Measurements from ENCODE around the gene VASH1. TPM values are rescaled to one million over a fixed set of nuclear protein-coding genes. Genes with fewer than 3 reads are reported as not detected.

VASH1 gene
- total and polyA plus RNA-seq, 8 donors: 26.5 to 71.3 (median 49.2) TPM

GRCh38 chr14:76761960-76762410 lies 717 bp downstream of the VASH1 start:
- H3K4me1 ChIP-seq: peaks cover 6 to 45% of the 10 kb centered on the region in 2 donors
- H3K9me3 ChIP-seq: no peaks in the 10 kb centered on the region
- intact Hi-C loops (cut with DNase I): no loop called here
- TF ChIP-seq CTCF (IDR thresholded peaks at IDR 0.05): no peak
- peak overlapping the region; percentile 77 to 80 for H3K27ac ChIP-seq
- DNase-seq (no peak), ATAC-seq (no peak)
- peak overlapping the region; percentile 69 to 71 for H3K4me3 ChIP-seq
- no peaks in the 10 kb centered on the region for H3K36me3 ChIP-seq
- peaks cover 0 to 42% of the 10 kb centered on the region in 2 donors for H3K27me3 ChIP-seq

- peaks cover 6 to 48% of the 10 kb centered on the region in 2 donors for H3K4me1 ChIP-seq
- DNase-seq: no peak
- H3K4me3 ChIP-seq: peak overlapping the region; percentile 69 to 71
- no peak for TF ChIP-seq CTCF (IDR thresholded peaks at IDR 0.05)
- H3K27me3 ChIP-seq: peaks cover 0 to 42% of the 10 kb centered on the region in 2 donors
- intact Hi-C loops (cut with DNase I): no loop called here
- peak; percentile 10 for ATAC-seq
- no peaks in the 10 kb centered on the region for H3K9me3 ChIP-seq
- peak overlapping the region; percentile 77 to 80 for H3K27ac ChIP-seq
- H3K36me3 ChIP-seq: no peaks in the 10 kb centered on the region
These were observed 1.3 kb downstream of the VASH1 start for GRCh38 chr14:76762411-76763095.

GRCh38 chr14:76763096-76764041 lies 2.1 kb downstream of the VASH1 start:
- peak overlapping the region; percentile 13 to 77 for H3K27ac ChIP-seq
- no peaks in the 10 kb centered on the region for H3K36me3 ChIP-seq
- H3K27me3 ChIP-seq: peaks cover 0 to 42% of the 10 kb centered on the region in 2 donors
- no peaks in the 10 kb centered on the region for H3K9me3 ChIP-seq
- intact Hi-C loops (cut with DNase I): no loop called here
- no peak for TF ChIP-seq CTCF (IDR thresholded peaks at IDR 0.05)
- H3K4me1 ChIP-seq: peaks cover 10 to 56% of the 10 kb centered on the region in 2 donors
- peak overlapping the region; percentile 69 to 71 for H3K4me3 ChIP-seq
- ATAC-seq (no peak), DNase-seq (no peak)

- no peaks in the 10 kb centered on the region for H3K36me3 ChIP-seq
- no peak overlapping the region for H3K27ac ChIP-seq
- no peak overlapping the region for H3K4me3 ChIP-seq
- H3K4me1 ChIP-seq: peaks cover 10 to 63% of the 10 kb centered on the region in 2 donors
- intact Hi-C loops (cut with DNase I): no loop called here
- DNase-seq (no peak), ATAC-seq (no peak)
- no peak for TF ChIP-seq CTCF (IDR thresholded peaks at IDR 0.05)
- no peaks in the 10 kb centered on the region for H3K9me3 ChIP-seq
- H3K27me3 ChIP-seq: peaks cover 0 to 36% of the 10 kb centered on the region in 2 donors
These were observed 4.2 kb downstream of the VASH1 start for GRCh38 chr14:76765461-76765931.
